NT2/D1 (cell line): ENCODE data around the gene CEACAM5.

Experiments used
- YY1 ChIP-seq: IDR thresholded peaks from 2 replicates; pipeline ENCODE4 v1.6.1; 2011; ENCODE audit not compliant: insufficient read length, insufficient read depth
- ZNF274 ChIP-seq: IDR thresholded peaks from 2 replicates; pipeline ENCODE4 v1.6.1; 2011; ENCODE audit warnings: mild to moderate bottlenecking, low read depth, low read length

GRCh38 chr19:41670755-41671154, 37.7 kb upstream of the CEACAM5 start:
- no peak for TF ChIP-seq YY1
- TF ChIP-seq ZNF274 = no peak
